Heart right ventricle (tissue), 16 donors: Measurements from ENCODE around the gene CFAP99. TPM values are rescaled to one million over a fixed set of nuclear protein-coding genes. Genes with fewer than 3 reads are reported as not detected.
A peak's percentile ranks its signal among the peaks of the same experiment; 100 is the strongest.

Experiments used
- ATAC-seq, 8 donors: fragments of 200-7000 bp; cut with Tn5 transposase; one replicate each; pipeline ENCODE4 v1.9.1; 2020; ENCODE audit warnings: mild to moderate bottlenecking in 8 of 8, moderate library complexity in 8 of 8, moderate number of reproducible peaks in 1 of 8
- DNase-seq, 2 donors: peaks; one replicate each; pipeline ENCODE4 v3.0.0-alpha.2; 2020
- H3K27ac ChIP-seq, 10 donors: fragments of 200-600 bp; sonication (generic) in 2 of 10; one replicate each; pipeline versions ENCODE4 v1.5.0 to v1.8.0; 2020 to 2022; ENCODE audit warnings: mild to moderate bottlenecking in 3 of 10
- H3K27me3 ChIP-seq, 7 donors: fragments of 200-600 bp; one replicate each; pipeline ENCODE4 v1.8.0; 2021 to 2022; ENCODE audit warnings: mild to moderate bottlenecking in 2 of 7
- H3K36me3 ChIP-seq, 9 donors: fragments of 200-600 bp; sonication (generic) in 1 of 9; one replicate each; pipeline versions ENCODE4 v1.5.0 to v1.8.0; 2020 to 2022; ENCODE audit warnings: mild to moderate bottlenecking in 2 of 9
- H3K4me1 ChIP-seq, 9 donors: fragments of 200-600 bp; sonication (generic) in 1 of 9; one replicate each; pipeline versions ENCODE4 v1.5.0 to v1.8.0; 2020 to 2022; ENCODE audit warnings: mild to moderate bottlenecking in 4 of 9
- H3K4me3 ChIP-seq, 10 donors: fragments of 200-600 bp; sonication (generic) in 2 of 10; one replicate each; pipeline versions ENCODE4 v1.5.0 to v1.8.0; 2020 to 2022; ENCODE audit warnings: mild to moderate bottlenecking in 7 of 10, moderate library complexity in 2 of 10
- H3K9me3 ChIP-seq, 11 donors: fragments of 200-600 bp in 10 of 11; sonication (generic) in 2 of 11; one replicate each; pipeline versions ENCODE4 v1.5.0 to v1.8.0; 2013 to 2022; ENCODE audit warnings: mild to moderate bottlenecking in 2 of 11, control low read depth in 1 of 11, moderate library complexity in 1 of 11
- WGBS, 2 donors: extraction: QIAGEN DNeasy Blood & Tissue Kit; methylation state at CpG; one replicate each; pipeline ENCODE4 v1.1.7; 2013; ENCODE audit warnings: inconsistent platforms in 1 of 2; 5-methylcytosine and 5-hydroxymethylcytosine counted together
- intact Hi-C, 10 donors: fragments of 100-400 bp; cut with DNase I; formaldehyde crosslinking; loops; one replicate each; pipeline versions ENCODE4 v1.11.1 to v1.14.2; 2022
- polyA plus RNA-seq, 2 donors: library from polyadenylated mRNA; stranded (reverse); fragments of 200-250 nt; gene quantifications; one replicate each; pipeline ENCODE4 v1.2.3, GENCODE V29; 2013
- total RNA-seq, 10 donors: library from RNA; stranded (reverse); fragmentation: NEBNext Ultra II Directional in 3 of 10; extraction: Animal tissue kit (Norgen Biotek cat#: 25700) in 3 of 10; gene quantifications; one replicate each; pipeline versions ENCODE4 v1.2.1 to v1.2.4, GENCODE V29; 2021 to 2023
- TF ChIP-seq, protein P1 (sequence below), 9 donors: fragments of 200-600 bp; sonication (generic) in 2 of 9; IDR thresholded peaks; one replicate each; pipeline versions ENCODE4 v1.5.0 to v1.8.0; 2021 to 2022; ENCODE audit warnings: antibody characterized with exemption in 9 of 9, mild to moderate bottlenecking in 5 of 9, moderate library complexity in 1 of 9
- donor health status: Arrhythmogenic right ventricular cardiomyopathy.
- donor health status: ischemic (EF 13 %, LVEDD 7.1; RV severe dilation, severe dysfunction).
- donor health status: healthy with polysubstance abuse.
- donor health status: DM: no; HTN: yes; CAD: no.
- donor health status: DM: no; HTN: no; CAD: no.
- donor health status: ischemic (EF 25% LVEDD 6.9; RV normal size, moderate dysfunction).
- donor health status: ischemic (EF 25% LVEDD 5.7; RV mildly dilated, moderate dysfunction).
- donor health status: healthy.
- donor health status: DM: yes; HTN: yes; CAD: no.
- donor health status: Ischemic cardiomyopathy.
- donor health status: ischemic (EF 35%, LVEDD 5.7; RV mildly dilated, moderate dysfunction).
- donor health status: nonischemic (EF 11% LVEDD 7.7; RV severe dilation, severe dysfunction).
- donor health status: DM: yes; HTN: yes; CAD: no.
- donor health status: PGD.
- donor health status: ischemic (EF 29% LVEDD 5.4; RV normal size, mild dysfunction).
- donor health status: nonischemic (EF 23%, LVEDD 6.1; RV moderate dilation, normal function).

Gene CFAP99
- total and polyA plus RNA-seq, 12 donors = not detected

DNA sequence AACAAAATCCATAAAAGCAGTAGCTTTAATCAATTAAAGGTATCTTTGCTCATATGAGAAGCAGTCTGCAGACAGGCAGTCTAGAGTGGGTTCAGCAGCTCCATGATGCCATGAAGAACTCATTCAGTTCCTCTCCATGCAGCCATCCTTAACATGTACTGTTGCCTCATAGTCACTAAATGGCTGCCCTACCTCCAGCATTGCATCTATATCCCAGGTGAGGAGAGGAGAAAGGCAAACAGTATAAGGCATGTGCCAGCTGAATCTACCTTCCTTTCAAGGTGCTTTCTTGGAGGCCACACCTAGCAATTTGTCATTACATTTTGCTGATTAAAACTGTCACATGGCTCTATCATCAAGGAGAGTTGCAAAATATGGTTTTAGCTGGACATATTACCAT, 13.2 kb downstream of the CFAP99 start:
- H3K4me1 ChIP-seq = no peaks in the 10 kb centered on the region
- H3K36me3 ChIP-seq = no peaks in the 10 kb centered on the region
- H3K27ac ChIP-seq = no peak overlapping the region
- peaks cover 0 to 9% (median 0%) of the 10 kb centered on the region in 11 donors for H3K9me3 ChIP-seq
- H3K27me3 ChIP-seq = peaks cover 0 to 3% (median 0%) of the 10 kb centered on the region in 7 donors
- intact Hi-C loops = loop anchor here in 2 of 10 donors (10.0 kb wide), 2 partner anchors 207 to 217 kb away; no protein-coding TSS in a partner anchor
- TF ChIP-seq, protein P1, sequence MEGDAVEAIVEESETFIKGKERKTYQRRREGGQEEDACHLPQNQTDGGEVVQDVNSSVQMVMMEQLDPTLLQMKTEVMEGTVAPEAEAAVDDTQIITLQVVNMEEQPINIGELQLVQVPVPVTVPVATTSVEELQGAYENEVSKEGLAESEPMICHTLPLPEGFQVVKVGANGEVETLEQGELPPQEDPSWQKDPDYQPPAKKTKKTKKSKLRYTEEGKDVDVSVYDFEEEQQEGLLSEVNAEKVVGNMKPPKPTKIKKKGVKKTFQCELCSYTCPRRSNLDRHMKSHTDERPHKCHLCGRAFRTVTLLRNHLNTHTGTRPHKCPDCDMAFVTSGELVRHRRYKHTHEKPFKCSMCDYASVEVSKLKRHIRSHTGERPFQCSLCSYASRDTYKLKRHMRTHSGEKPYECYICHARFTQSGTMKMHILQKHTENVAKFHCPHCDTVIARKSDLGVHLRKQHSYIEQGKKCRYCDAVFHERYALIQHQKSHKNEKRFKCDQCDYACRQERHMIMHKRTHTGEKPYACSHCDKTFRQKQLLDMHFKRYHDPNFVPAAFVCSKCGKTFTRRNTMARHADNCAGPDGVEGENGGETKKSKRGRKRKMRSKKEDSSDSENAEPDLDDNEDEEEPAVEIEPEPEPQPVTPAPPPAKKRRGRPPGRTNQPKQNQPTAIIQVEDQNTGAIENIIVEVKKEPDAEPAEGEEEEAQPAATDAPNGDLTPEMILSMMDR (IDR thresholded peaks at IDR 0.05) = no peak
- H3K4me3 ChIP-seq = no peak overlapping the region
- no peak for DNase-seq
- ATAC-seq = no peak

DNA sequence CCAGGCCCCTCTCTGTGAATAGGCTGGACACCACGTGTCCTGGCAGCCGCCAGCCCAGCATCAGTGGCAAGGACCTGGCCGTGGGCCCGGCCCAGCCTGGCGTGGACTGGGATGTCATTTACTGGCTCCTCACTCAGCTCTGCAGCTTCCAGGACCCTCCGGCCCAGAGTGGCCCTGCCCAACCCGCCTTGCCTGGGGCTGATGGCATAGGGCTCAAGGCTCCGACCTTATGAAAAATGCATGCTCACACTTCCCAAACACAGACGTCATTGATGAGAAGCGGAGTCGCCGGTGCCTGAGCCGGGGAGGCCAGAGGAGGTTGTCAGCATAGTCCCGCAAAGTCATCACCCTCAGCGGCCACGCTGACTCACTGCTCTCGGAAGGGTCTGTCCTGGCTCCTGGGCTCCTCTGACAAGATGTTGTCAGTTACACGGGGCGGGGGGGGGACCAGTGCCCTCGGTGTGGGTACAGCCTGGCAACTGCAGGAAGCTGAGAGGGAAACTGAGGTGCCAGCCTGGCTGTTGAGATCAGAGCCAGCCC, 14.3 kb downstream of the CFAP99 start:
- H3K27me3 ChIP-seq = peaks cover 0 to 3% (median 0%) of the 10 kb centered on the region in 7 donors
- TF ChIP-seq, protein P1 (IDR thresholded peaks at IDR 0.05) = no peak
- H3K27ac ChIP-seq = no peak overlapping the region
- H3K4me1 ChIP-seq = no peaks in the 10 kb centered on the region
- peaks cover 0 to 9% (median 0%) of the 10 kb centered on the region in 11 donors for H3K9me3 ChIP-seq
- 71 to 75% methylated on average over 20 of the region's 20 CpGs for WGBS, 2 donors
- H3K4me3 ChIP-seq = no peak overlapping the region
- DNase-seq = no peak
- ATAC-seq = peak in 6 of 8 donors; percentile 20 to 73 (median 62)
- H3K36me3 ChIP-seq = no peaks in the 10 kb centered on the region
- intact Hi-C loops = loop anchor here in 2 of 10 donors (10.0 kb wide), 2 partner anchors 208 to 218 kb away; no protein-coding TSS in a partner anchor

DNA sequence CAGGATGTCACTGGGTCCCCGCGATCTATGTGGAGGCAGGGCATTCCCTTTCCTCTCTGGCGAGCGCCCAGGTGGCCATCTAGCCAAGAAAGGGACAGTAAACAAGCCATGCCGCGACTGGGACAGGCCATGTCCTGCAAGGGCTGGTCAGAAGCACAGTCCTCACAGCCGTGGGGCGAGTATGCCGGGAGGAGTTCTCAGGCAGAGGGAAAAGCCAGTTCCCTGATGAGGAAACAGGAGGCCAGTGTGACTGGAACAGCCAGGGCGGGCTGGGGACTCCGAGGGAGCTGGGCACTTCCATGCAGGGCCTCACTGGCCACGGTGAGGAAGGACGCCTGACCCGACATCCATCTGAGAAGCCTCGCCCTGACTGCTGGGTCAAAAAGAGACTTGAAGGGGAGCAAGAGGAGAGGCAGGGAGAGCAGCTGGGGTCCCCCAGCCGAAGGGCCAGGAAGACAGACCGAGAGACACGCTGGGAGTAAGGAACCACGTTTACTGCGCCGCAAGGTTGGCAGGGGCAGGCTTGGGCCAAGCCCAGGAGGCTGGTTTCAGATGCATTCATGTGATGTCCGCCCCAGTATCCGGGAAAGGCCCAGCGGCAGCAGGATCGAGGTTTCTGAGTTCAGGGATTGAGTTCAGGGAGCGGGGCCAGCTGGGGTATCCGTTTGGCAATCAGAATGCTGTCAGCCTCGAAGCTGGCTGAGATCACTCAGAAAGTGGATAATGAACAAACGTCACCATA, 15.0 kb downstream of the CFAP99 start:
- ATAC-seq = peak in 1 of 8 donors; percentile 7

DNA sequence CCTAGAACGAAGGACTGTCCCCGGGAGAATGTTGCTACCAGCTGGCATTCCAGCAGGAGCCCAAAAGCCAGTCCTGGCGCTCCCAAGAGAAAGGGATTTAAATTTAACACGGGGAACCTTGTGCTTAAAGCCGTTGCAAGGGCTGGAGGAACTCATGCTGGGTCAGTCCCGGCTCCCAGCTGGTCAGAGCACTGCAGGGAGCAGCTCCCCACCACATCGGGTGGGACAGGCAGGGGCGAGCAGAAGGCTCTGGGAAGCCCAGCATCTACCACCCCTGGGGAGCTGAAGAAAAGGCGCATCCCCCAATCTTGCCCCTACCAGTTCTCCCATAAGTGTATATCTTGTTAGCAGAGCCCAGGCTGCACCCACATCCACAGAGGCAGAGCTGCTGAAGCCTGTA, 15.7 kb downstream of the CFAP99 start:
- no peak for ATAC-seq
- TF ChIP-seq, protein P1 (IDR thresholded peaks at IDR 0.05) = no peak
- H3K4me1 ChIP-seq = no peaks in the 10 kb centered on the region
- intact Hi-C loops = loop anchor here in 2 of 10 donors (10.0 kb wide), 2 partner anchors 210 to 220 kb away; no protein-coding TSS in a partner anchor
- peaks cover 0 to 3% (median 0%) of the 10 kb centered on the region in 7 donors for H3K27me3 ChIP-seq
- 44 to 50% methylated on average over 9 of the region's 9 CpGs for WGBS, 2 donors
- no peaks in the 10 kb centered on the region for H3K36me3 ChIP-seq
- no peak overlapping the region for H3K4me3 ChIP-seq
- no peak for DNase-seq
- no peak overlapping the region for H3K27ac ChIP-seq
- peaks cover 0 to 9% (median 0%) of the 10 kb centered on the region in 11 donors for H3K9me3 ChIP-seq

More for the DNA sequence above, 15.0 kb downstream of the CFAP99 start:
- TF ChIP-seq, protein P1 (IDR thresholded peaks at IDR 0.05) = no peak
- H3K9me3 ChIP-seq = peaks cover 0 to 9% (median 0%) of the 10 kb centered on the region in 11 donors
- intact Hi-C loops = loop anchor here in 2 of 10 donors (10.0 kb wide), 2 partner anchors 209 to 219 kb away; no protein-coding TSS in a partner anchor
- peaks cover 0 to 3% (median 0%) of the 10 kb centered on the region in 7 donors for H3K27me3 ChIP-seq
- no peak overlapping the region for H3K27ac ChIP-seq
- H3K4me3 ChIP-seq = no peak overlapping the region
- no peak for DNase-seq
- H3K4me1 ChIP-seq = no peaks in the 10 kb centered on the region
- WGBS, 2 donors = 68% methylated on average over 29 of the region's 29 CpGs
- H3K36me3 ChIP-seq = no peaks in the 10 kb centered on the region
